Measurements from ENCODE around the gene REPS2.

Gene REPS2

GRCh38 chrX:17183566-17183965, 237.1 kb downstream of the REPS2 start:
- H3K27me3 ChIP-seq (ENCODE audit: control insufficient read depth in 1 of 2, insufficient read depth in 2 of 2, low read length in 2 of 2) = no peaks in the 10 kb centered on the region
- H3K4me1 ChIP-seq (ENCODE audit: insufficient read depth, low read length) = peaks cover 5% of the 10 kb centered on the region
- H3K9ac ChIP-seq (ENCODE audit: low read length) = no peak overlapping the region
- no peaks in the 10 kb centered on the region for H3K9me3 ChIP-seq (ENCODE audit: low read length)
- H3K27ac ChIP-seq (ENCODE audit: low read depth, low read length) = no peak overlapping the region
- no peak overlapping the region for H3K4me3 ChIP-seq (ENCODE audit: low read depth in 1 of 2, low read length in 2 of 2)
- no peaks in the 10 kb centered on the region for H3K36me3 ChIP-seq (ENCODE audit: insufficient read depth, low read length)

- H3K27me3 ChIP-seq (ENCODE audit: control insufficient read depth in 1 of 2, insufficient read depth in 2 of 2, low read length in 2 of 2) = no peaks in the 10 kb centered on the region
- no peak overlapping the region for H3K4me3 ChIP-seq (ENCODE audit: low read depth in 1 of 2, low read length in 2 of 2)
- H3K36me3 ChIP-seq (ENCODE audit: insufficient read depth, low read length) = no peaks in the 10 kb centered on the region
These were observed 239.0 kb downstream of the REPS2 start for GRCh38 chrX:17185431-17185830.

GRCh38 chrX:17187136-17187756, 240.8 kb downstream of the REPS2 start:
- Histone ChIP-seq H3K27ac (ENCODE audit: low read depth, low read length) (no peak overlapping the region), H3K36me3 (ENCODE audit: insufficient read depth, low read length) (no peaks in the 10 kb centered on the region), H3K4me1 (ENCODE audit: insufficient read depth, low read length) (peaks cover 5% of the 10 kb centered on the region), H3K27me3 (ENCODE audit: control insufficient read depth in 1 of 2, insufficient read depth in 2 of 2, low read length in 2 of 2) (no peaks in the 10 kb centered on the region), H3K4me3 (ENCODE audit: low read depth in 1 of 2, low read length in 2 of 2) (no peak overlapping the region), H3K9me3 (ENCODE audit: low read length) (no peaks in the 10 kb centered on the region), H3K9ac (ENCODE audit: low read length) (no peak overlapping the region)

More at GRCh38 chrX:17185431-17185830, 239.0 kb downstream of the REPS2 start:
- H3K27ac ChIP-seq (ENCODE audit: low read depth, low read length) = no peak overlapping the region
- peaks cover 5% of the 10 kb centered on the region for H3K4me1 ChIP-seq (ENCODE audit: insufficient read depth, low read length)
- H3K9me3 ChIP-seq (ENCODE audit: low read length) = no peaks in the 10 kb centered on the region
- no peak overlapping the region for H3K9ac ChIP-seq (ENCODE audit: low read length)

- no peaks in the 10 kb centered on the region for H3K9me3 ChIP-seq (ENCODE audit: low read length)
- no peaks in the 10 kb centered on the region for H3K36me3 ChIP-seq (ENCODE audit: insufficient read depth, low read length)
- no peak overlapping the region for H3K27ac ChIP-seq (ENCODE audit: low read depth, low read length)
- no peak overlapping the region for H3K4me3 ChIP-seq (ENCODE audit: low read depth in 1 of 2, low read length in 2 of 2)
- peaks cover 3% of the 10 kb centered on the region for H3K4me1 ChIP-seq (ENCODE audit: insufficient read depth, low read length)
- no peaks in the 10 kb centered on the region for H3K27me3 ChIP-seq (ENCODE audit: control insufficient read depth in 1 of 2, insufficient read depth in 2 of 2, low read length in 2 of 2)
- H3K9ac ChIP-seq (ENCODE audit: low read length) = no peak overlapping the region
These were observed 245.6 kb downstream of the REPS2 start for GRCh38 chrX:17192106-17192505.
